HepG2 (cell line): ENCODE data around the gene MDH1. TPM values are rescaled to one million over a fixed set of nuclear protein-coding genes. Genes with fewer than 3 reads are reported as not detected.
"Not testable (repeated sequence)": the region's sequence is repeated elsewhere in the genome, so short reads cannot be mapped to it uniquely, and the experiment has no call there.

Source experiments
- ATAC-seq: fragments of 200-7000 bp; cut with Tn5 transposase; 3 replicates; pipeline ENCODE4 v1.9.1; 2020; ENCODE audit warnings: mild to moderate bottlenecking, moderate library complexity
- BruUV-seq: library from RNA; stranded (reverse); fragments of 400-500 nt; replicated peaks from 2 replicates; lab custom pipeline; 2021; lab: Mats Ljungman, UMichigan
- CTCF ChIA-PET: fragments of 300-600 bp; formaldehyde crosslinking; extraction: SDS; loops from one replicate; lab custom pipeline; 2021; ENCODE audit warnings: low total read pairs, inconsistent platforms, low intra/inter-chr PET ratio; lab: Yijun Ruan, JAX
- POLR2A ChIA-PET: fragments of 350-600 bp; sonication (Branson Sonifier 250); formaldehyde crosslinking; loops from one replicate; lab custom pipeline; 2020; ENCODE audit warnings: antibody characterized with exemption, inconsistent platforms; lab: Yijun Ruan, JAX
- DNase-seq: peaks from one replicate; pipeline ENCODE4 v3.0.0-alpha.2; 2015; ENCODE audit warnings: low spot score
- FAIRE-seq: peaks from 3 replicates; lab custom pipeline; 2011; peaks lifted over from hg19 to GRCh38; lab: Jason Lieb, UNC
- H2AFZ ChIP-seq: one replicate; pipeline ENCODE4 v1.6.1; 2011; ENCODE audit warnings: low read length, inconsistent platforms
- H3K27ac ChIP-seq: fragments of 300-600 bp; 3 replicates; pipeline ENCODE4 v1.8.0; 2011; ENCODE audit warnings: mixed run types, mild to moderate bottlenecking, mixed read lengths, low read length, inconsistent platforms; ENCODE audit not compliant: insufficient read depth; ENCODE audit errors: extremely low read length
- H3K27me3 ChIP-seq, 2 experiments: fragments of 200-600 bp in 1 of 2; 2 replicates in 1 of 2; 3 replicates in 1 of 2; pipeline versions ENCODE4 v1.6.0 to v1.8.0; 2011; ENCODE audit warnings: low read length in 2 of 2, mild to moderate bottlenecking in 2 of 2, moderate library complexity in 2 of 2, inconsistent platforms in 1 of 2; ENCODE audit not compliant: insufficient read depth in 2 of 2, control insufficient read depth in 1 of 2
- H3K36me3 ChIP-seq, 2 experiments: fragments of 200-600 bp in 1 of 2; replicated peaks in 1 of 2; 2 replicates in 1 of 2; 3 replicates in 1 of 2; pipeline versions ENCODE4 v1.5.1 to v1.8.0; 2011; ENCODE audit warnings: low read length in 2 of 2, inconsistent platforms in 1 of 2; ENCODE audit not compliant: insufficient read depth in 2 of 2, control insufficient read depth in 1 of 2
- H3K4me1 ChIP-seq: 2 replicates; pipeline ENCODE4 v1.5.1; 2012; ENCODE audit warnings: low read length, inconsistent platforms; ENCODE audit not compliant: insufficient read depth
- H3K4me2 ChIP-seq: 2 replicates; pipeline ENCODE4 v1.6.0; 2011; ENCODE audit warnings: low read depth, low read length, inconsistent platforms
- H3K4me3 ChIP-seq, 3 experiments: fragments of 200-600 bp in 1 of 3; sonication (generic), shearing (Covaris generic) in 1 of 3; replicated peaks in 1 of 3; 2 replicates each; pipeline ENCODE4 v1.5.1; 2011 to 2016; ENCODE audit warnings: low read length in 3 of 3, inconsistent platforms in 2 of 3, low read depth in 2 of 3, mild to moderate bottlenecking in 2 of 3, control low read depth in 1 of 3, mixed read lengths in 1 of 3; ENCODE audit not compliant: insufficient read depth in 1 of 3
- H3K79me2 ChIP-seq: one replicate; pipeline ENCODE4 v1.6.1; 2011; ENCODE audit warnings: low read length, inconsistent platforms; ENCODE audit not compliant: insufficient read depth
- H3K9ac ChIP-seq: 2 replicates; pipeline ENCODE4 v1.6.0; 2011; ENCODE audit warnings: mild to moderate bottlenecking, low read depth, low read length, inconsistent platforms; ENCODE audit not compliant: insufficient read depth
- H3K9me3 ChIP-seq: 2 replicates; pipeline ENCODE4 v1.5.1; 2012; ENCODE audit warnings: mild to moderate bottlenecking, low read length
- H4K20me1 ChIP-seq: 2 replicates; pipeline ENCODE4 v1.6.0; 2011; ENCODE audit warnings: inconsistent platforms, mild to moderate bottlenecking, low read length, moderate library complexity; ENCODE audit not compliant: insufficient read depth
- SNAPC4 ChIP-seq: sonication (generic); formaldehyde crosslinking; IDR thresholded peaks from 2 replicates; pipeline ENCODE4 v1.4.0; 2020; ENCODE audit warnings: mild to moderate bottlenecking, missing genetic modification reagents
- YEATS4 ChIP-seq: sonication (generic); formaldehyde crosslinking; IDR thresholded peaks from 2 replicates; pipeline ENCODE4 v1.4.0; 2020; ENCODE audit warnings: missing genetic modification reagents, borderline replicate concordance
- WGBS: methylation state at CpG from one replicate; pipeline ENCODE4 v1.1.6; 2017; ENCODE audit warnings: low lambda C conversion rate; 5-methylcytosine and 5-hydroxymethylcytosine counted together
- in situ Hi-C: cut with HindIII; loops from 2 replicates; pipeline ENCODE4 v1.10.0; 2017; ENCODE audit warnings: low pct_unique_long_range_greater_than_20kb; ENCODE audit not compliant: extremely low pct_ligation_motif_present
- intact Hi-C: fragments of 100-400 bp; cut with micrococcal nuclease; formaldehyde crosslinking; loops from one replicate; pipeline ENCODE4 v1.10.0; 2022; ENCODE audit not compliant: unreplicated experiment
- polyA plus RNA-seq, 8 experiments: library from polyadenylated mRNA; depleted of rRNA in 3 of 8; stranded (reverse) in 7 of 8; unstranded in 1 of 8; fragments of >200 nt; fragmentation: Illumina TruSeq in 4 of 8; extraction: Trizol in 4 of 8; gene quantifications; 2 replicates each; pipeline versions ENCODE4 v1.2.1 to v1.2.3, GENCODE V29; 2011 to 2016; ENCODE audit warnings: low read depth in 4 of 8, missing spikeins in 1 of 8, mixed read lengths in 1 of 8; ENCODE audit not compliant: insufficient read depth in 1 of 8
- total RNA-seq, 5 experiments: library from RNA; depleted of rRNA; stranded (reverse); fragments of >200 nt; fragmentation: Illumina TruSeq; extraction: Trizol; gene quantifications; 2 replicates each; pipeline ENCODE4 v1.2.3, GENCODE V29; 2016; ENCODE audit warnings: low read depth in 1 of 5

MDH1 gene
- total and polyA plus RNA-seq, 2 of the 13 experiments (the other 11 are each of a cell fraction or from before 2014, with no cell fraction given) = 293 to 415 TPM

GRCh38 chr2:63555931-63556330 lies 32.8 kb upstream of the MDH1 start (continued):
- no peak for TF ChIP-seq SNAPC4
- TF ChIP-seq YEATS4 (CRISPR knock-in tag) = no peak

GRCh38 chr2:63557819-63558218 lies 30.9 kb upstream of the MDH1 start:
- in situ Hi-C loops, BruUV-seq, CTCF ChIA-PET: not testable (repeated sequence)

GRCh38 chr2:63558922-63559321 lies 29.8 kb upstream of the MDH1 start:
- in situ Hi-C loops, H3K4me2 ChIP-seq, FAIRE-seq, H3K9me3 ChIP-seq, BruUV-seq, CTCF ChIA-PET, H3K9ac ChIP-seq, H3K4me3 ChIP-seq, DNase-seq, H4K20me1 ChIP-seq, H3K36me3 ChIP-seq, ATAC-seq, intact Hi-C loops, H3K79me2 ChIP-seq, POLR2A ChIA-PET, H3K27ac ChIP-seq, H3K27me3 ChIP-seq, H3K4me1 ChIP-seq, H2AFZ ChIP-seq: not testable (repeated sequence)
- WGBS = 22% methylated on average over 3 of the region's 3 CpGs

More at GRCh38 chr2:63557819-63558218, 30.9 kb upstream of the MDH1 start:
- ATAC-seq, H4K20me1 ChIP-seq, H3K4me2 ChIP-seq, intact Hi-C loops, H3K4me3 ChIP-seq, H3K36me3 ChIP-seq, H3K27me3 ChIP-seq, H3K9me3 ChIP-seq, H3K9ac ChIP-seq, DNase-seq, FAIRE-seq, H3K4me1 ChIP-seq, H3K79me2 ChIP-seq, POLR2A ChIA-PET, H3K27ac ChIP-seq, H2AFZ ChIP-seq: not testable (repeated sequence)
